H1 (cell line): ENCODE results near the gene IAPP.

Source experiments
- CTCF ChIP-seq, 3 experiments: IDR thresholded peaks; 1 replicate in 2 of 3; 2 replicates in 1 of 3; pipeline versions ENCODE4 v1.5.1 to v1.6.1; 2011; ENCODE audit warnings: low read length in 3 of 3, mild to moderate bottlenecking in 3 of 3, inconsistent platforms in 2 of 3, low read depth in 1 of 3, moderate library complexity in 1 of 3; ENCODE audit not compliant: insufficient read depth in 1 of 3; ENCODE audit errors: control extremely low read depth in 1 of 3
- GTF2F1 ChIP-seq: IDR thresholded peaks from 2 replicates; pipeline ENCODE4 v1.6.1; 2012; ENCODE audit warnings: low read depth, low read length, improper control_type of control experiment, borderline replicate concordance
- JUN ChIP-seq: IDR thresholded peaks from 2 replicates; pipeline ENCODE4 v1.6.1; 2011; ENCODE audit warnings: low read depth, mild to moderate bottlenecking, improper control_type of control experiment, low read length
- SRF ChIP-seq: IDR thresholded peaks from 2 replicates; pipeline ENCODE4 v1.6.1; 2011; ENCODE audit warnings: mild to moderate bottlenecking, low read depth, low read length, moderate library complexity

DNA sequence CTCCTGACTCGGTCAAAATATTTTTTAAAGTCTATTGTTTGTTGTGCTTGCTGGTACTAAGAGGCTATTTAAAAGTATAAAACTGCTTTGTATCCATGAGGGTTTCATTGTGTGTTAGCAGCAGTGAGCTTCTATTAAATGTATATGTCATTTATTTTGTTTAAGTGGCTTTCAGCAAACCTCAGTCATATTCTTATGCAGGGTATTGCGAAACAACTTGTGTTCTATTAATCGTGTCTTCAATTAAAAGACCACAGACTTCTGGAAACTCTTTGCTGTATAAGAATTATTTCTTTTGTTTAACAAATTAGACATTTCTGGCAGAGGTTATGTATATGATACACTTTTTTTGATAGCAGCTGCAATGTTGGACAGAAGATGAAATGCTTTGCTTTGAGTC is 6.5 kb downstream of the IAPP start:
- TF ChIP-seq CTCF (IDR thresholded peaks at IDR 0.05; ENCODE audit: control extremely low read depth in 1 of 3, insufficient read depth in 1 of 3, low read depth in 1 of 3, low read length in 3 of 3), result no peak
- no peak for TF ChIP-seq JUN
- TF ChIP-seq GTF2F1, result no peak
- no peak for TF ChIP-seq SRF
